WTC11 (cell line): ENCODE results near the gene GGCT. TPM values are rescaled to one million over a fixed set of nuclear protein-coding genes. Genes with fewer than 3 reads are reported as not detected.
A peak's percentile ranks its signal among the peaks of the same experiment; 100 is the strongest.

Experiments used
- AFF4 ChIP-seq: sonication (generic); formaldehyde crosslinking; IDR thresholded peaks from 2 replicates; pipeline ENCODE4 v1.8.1; 2023; ENCODE audit warnings: mild to moderate bottlenecking, missing genetic modification reagents, borderline replicate concordance
- CREM ChIP-seq: sonication (generic); formaldehyde crosslinking; IDR thresholded peaks from 2 replicates; pipeline ENCODE4 v1.8.1; 2022; ENCODE audit warnings: mild to moderate bottlenecking, missing genetic modification reagents, moderate library complexity
- ERG ChIP-seq: fragments of 250-450 bp; sonication (Bioruptor Pico); IDR thresholded peaks from 2 replicates; pipeline ENCODE4 v1.8.0; 2021; ENCODE audit warnings: mild to moderate bottlenecking
- HMGA2 ChIP-seq: fragments of 250-450 bp; sonication (Bioruptor Pico); IDR thresholded peaks from 2 replicates; pipeline ENCODE4 v1.4.0; 2021; ENCODE audit warnings: mild to moderate bottlenecking, moderate library complexity
- MLX ChIP-seq: sonication (generic); formaldehyde crosslinking; IDR thresholded peaks from 2 replicates; pipeline ENCODE4 v1.8.1; 2023; ENCODE audit warnings: mild to moderate bottlenecking, missing genetic modification reagents, moderate library complexity
- NFYB ChIP-seq: sonication (generic); formaldehyde crosslinking; conservative IDR thresholded peaks from 2 replicates; pipeline ENCODE4 v1.8.0; 2022; ENCODE audit warnings: low read depth, missing genetic modification reagents
- NR2C2 ChIP-seq: sonication (generic); formaldehyde crosslinking; IDR thresholded peaks from 2 replicates; pipeline ENCODE4 v1.8.0; 2022; ENCODE audit warnings: mild to moderate bottlenecking, missing genetic modification reagents
- NR3C1 ChIP-seq: sonication (generic); formaldehyde crosslinking; conservative IDR thresholded peaks from 2 replicates; pipeline ENCODE4 v1.8.1; 2023; ENCODE audit warnings: low read depth, mild to moderate bottlenecking, missing genetic modification reagents
- OVOL2 ChIP-seq: fragments of 250-450 bp; sonication (Bioruptor Pico); IDR thresholded peaks from 2 replicates; pipeline ENCODE4 v1.9.0; 2021; ENCODE audit warnings: mild to moderate bottlenecking, borderline replicate concordance
- PRDM15 ChIP-seq: sonication (generic); formaldehyde crosslinking; IDR thresholded peaks from 2 replicates; pipeline ENCODE4 v1.8.0; 2022; ENCODE audit warnings: missing genetic modification reagents
- SMAD3 ChIP-seq: sonication (generic); formaldehyde crosslinking; IDR thresholded peaks from 2 replicates; pipeline ENCODE4 v1.8.0; 2022; ENCODE audit warnings: missing genetic modification reagents, mild to moderate bottlenecking, borderline replicate concordance
- TCF7 ChIP-seq: sonication (generic); formaldehyde crosslinking; IDR thresholded peaks from 2 replicates; pipeline ENCODE4 v1.8.0; 2022; ENCODE audit warnings: mild to moderate bottlenecking, low read depth, missing genetic modification reagents, moderate library complexity
- TEAD1 ChIP-seq: sonication (generic); formaldehyde crosslinking; IDR thresholded peaks from 2 replicates; pipeline ENCODE4 v1.8.0; 2022; ENCODE audit warnings: mild to moderate bottlenecking, missing genetic modification reagents
- USF1 ChIP-seq: sonication (generic); formaldehyde crosslinking; IDR thresholded peaks from 2 replicates; pipeline ENCODE4 v1.8.0; 2022; ENCODE audit warnings: mild to moderate bottlenecking, missing genetic modification reagents
- USF2 ChIP-seq: sonication (generic); formaldehyde crosslinking; IDR thresholded peaks from 2 replicates; pipeline ENCODE4 v1.8.1; 2023; ENCODE audit warnings: mild to moderate bottlenecking, missing genetic modification reagents, moderate library complexity
- ZNF281 ChIP-seq: sonication (generic); formaldehyde crosslinking; IDR thresholded peaks from 2 replicates; pipeline ENCODE4 v1.8.0; 2023; ENCODE audit warnings: mild to moderate bottlenecking, missing genetic modification reagents
- ZNF423 ChIP-seq: fragments of 250-450 bp; sonication (Bioruptor Pico); IDR thresholded peaks from 2 replicates; pipeline ENCODE4 v2.1.2; 2022; ENCODE audit warnings: mild to moderate bottlenecking, moderate library complexity
- ZNF532 ChIP-seq: fragments of 250-450 bp; sonication (Bioruptor Pico); IDR thresholded peaks from 2 replicates; pipeline ENCODE4 v1.9.0; 2021; ENCODE audit warnings: mild to moderate bottlenecking, borderline replicate concordance
- total RNA-seq: library from RNA; stranded (reverse); gene quantifications from 3 replicates; pipeline ENCODE4 v1.2.3, GENCODE V29; 2021

GGCT gene
- total RNA-seq, 1 experiment from 2014 or later = 95.4 TPM

- TF ChIP-seq AFF4 (CRISPR knock-in tag) = no peak
- TF ChIP-seq ZNF532 (CRISPR knock-in tag) = peak; percentile 51; the same call in 1 of the 2 replicates
- 0 out of 2 replicates have a peak, but pooled peaks have one; percentile 58 for TF ChIP-seq CREM (CRISPR knock-in tag)
- TF ChIP-seq OVOL2 (CRISPR knock-in tag) = no peak
- TF ChIP-seq SMAD3 (CRISPR knock-in tag) = 0 out of 2 replicates have a peak, but pooled peaks have one; percentile 49
- no peak for TF ChIP-seq NR2C2 (CRISPR knock-in tag)
- no peak for TF ChIP-seq PRDM15 (CRISPR knock-in tag)
- peak; percentile 92 for TF ChIP-seq NFYB (CRISPR knock-in tag)
- TF ChIP-seq ZNF423 (CRISPR knock-in tag) = no peak
- TF ChIP-seq NR3C1 (CRISPR knock-in tag) = no peak
- TF ChIP-seq HMGA2 (CRISPR knock-in tag) = no peak
- TF ChIP-seq MLX (CRISPR knock-in tag) = no peak
- TF ChIP-seq ERG (CRISPR knock-in tag) = no peak
- peak; percentile 21; the same call in 1 of the 2 replicates for TF ChIP-seq USF2 (CRISPR knock-in tag)
- peak; percentile 46; the same call in 1 of the 2 replicates for TF ChIP-seq ZNF281 (CRISPR knock-in tag)
- no peak; the same call in 1 of the 2 replicates for TF ChIP-seq USF1
- no peak for TF ChIP-seq TCF7 (CRISPR knock-in tag)
- TF ChIP-seq TEAD1 = no peak
Observed at GRCh38 chr7:30504301-30505173, at the start of gene GGCT (continued).
